Erythroblast (primary cell): ENCODE data around the gene FMNL3.

Source experiments
- DNase-seq, 2 experiments: peaks; one replicate each; lab custom pipeline; 2025; lab: John Stamatoyannopoulos, UW
- GATA1 ChIP-seq: IDR thresholded peaks from 2 replicates; pipeline ENCODE4 v1.6.1; 2011; ENCODE audit warnings: low read depth, mild to moderate bottlenecking, control low read depth, low read length, moderate library complexity
- POLR2A ChIP-seq: IDR thresholded peaks from 2 replicates; pipeline ENCODE4 v1.6.1; 2011; ENCODE audit warnings: mild to moderate bottlenecking, low read length

The FMNL3 gene

GRCh38 chr12:49678711-49679110 lies 28.5 kb downstream of the FMNL3 start:
- DNase-seq = no peak
- no peak for TF ChIP-seq POLR2A
- no peak for TF ChIP-seq GATA1

GRCh38 chr12:49675137-49675536 lies 32.1 kb downstream of the FMNL3 start:
- no peak for DNase-seq
- TF ChIP-seq POLR2A (no peak), GATA1 (no peak)

GRCh38 chr12:49674318-49674981 lies 32.8 kb downstream of the FMNL3 start:
- TF ChIP-seq POLR2A = no peak
- TF ChIP-seq GATA1 = no peak
- no peak for DNase-seq

- DNase-seq = peak; percentile 87 to 89
These were observed 33.5 kb downstream of the FMNL3 start for GRCh38 chr12:49673446-49674317.

GRCh38 chr12:49672301-49673217 lies 34.6 kb downstream of the FMNL3 start:
- DNase-seq = no peak
- TF ChIP-seq GATA1 (no peak), POLR2A (no peak)

More at GRCh38 chr12:49673446-49674317, 33.5 kb downstream of the FMNL3 start:
- TF ChIP-seq GATA1 (no peak), POLR2A (peak; percentile 75)

- TF ChIP-seq POLR2A (no peak), GATA1 (no peak)
- DNase-seq = peak in 1 of 2 experiments; percentile 8
These were observed 36.0 kb downstream of the FMNL3 start for GRCh38 chr12:49671031-49671765.

- DNase-seq = no peak
- TF ChIP-seq POLR2A (no peak), GATA1 (no peak)
These were observed 37.4 kb downstream of the FMNL3 start for GRCh38 chr12:49669796-49670195.

- DNase-seq = no peak
- no peak for TF ChIP-seq POLR2A
- TF ChIP-seq GATA1 = no peak
These were observed 39.7 kb downstream of the FMNL3 start for GRCh38 chr12:49667325-49668090.

GRCh38 chr12:49666176-49666575 lies 41.0 kb downstream of the FMNL3 start:
- DNase-seq = no peak
- TF ChIP-seq GATA1 (no peak), POLR2A (no peak)

GRCh38 chr12:49665384-49665783 lies 41.8 kb downstream of the FMNL3 start:
- DNase-seq = no peak
- no peak for TF ChIP-seq GATA1
- TF ChIP-seq POLR2A = no peak

- no peak for DNase-seq
- TF ChIP-seq GATA1 (no peak), POLR2A (no peak)
These were observed 42.5 kb downstream of the FMNL3 start for GRCh38 chr12:49664591-49665239.

- TF ChIP-seq GATA1 (no peak), POLR2A (no peak)
- DNase-seq = no peak
These were observed 43.0 kb downstream of the FMNL3 start for GRCh38 chr12:49664167-49664566.
